BJ (cell line): ENCODE measurements around the gene SOX11. TPM values are rescaled to one million over a fixed set of nuclear protein-coding genes. Genes with fewer than 3 reads are reported as not detected.

Source experiments
- CTCF ChIA-PET: fragments of 350-600 bp; formaldehyde crosslinking; extraction: SDS; loops from one replicate; lab custom pipeline; 2021; ENCODE audit warnings: antibody characterized with exemption, inconsistent platforms; lab: Yijun Ruan, JAX
- POLR2A ChIA-PET: fragments of 300-600 bp; sonication (Branson Sonifier 250); formaldehyde crosslinking; extraction: SDS; loops from one replicate; lab custom pipeline; 2021; ENCODE audit warnings: antibody characterized with exemption; lab: Charles Lee
- DNase-seq: peaks from one replicate; pipeline ENCODE4 v3.0.0-alpha.2; 2011; ENCODE audit warnings: low read depth
- H3K27me3 ChIP-seq: 2 replicates; pipeline ENCODE4 v1.6.0; 2011; ENCODE audit warnings: low read length; ENCODE audit not compliant: control insufficient read depth, insufficient read depth
- H3K36me3 ChIP-seq: 2 replicates; pipeline ENCODE4 v1.5.1; 2011; ENCODE audit warnings: low read length; ENCODE audit not compliant: control insufficient read depth, insufficient read depth
- H3K4me3 ChIP-seq: 2 replicates; pipeline ENCODE4 v1.5.1; 2011; ENCODE audit warnings: low read depth, mild to moderate bottlenecking, control low read depth, low read length
- CTCF ChIP-seq: IDR thresholded peaks from 2 replicates; pipeline ENCODE4 v1.5.1; 2011; ENCODE audit warnings: low read depth, mild to moderate bottlenecking, control low read depth, inconsistent platforms, low read length, moderate library complexity; ENCODE audit not compliant: insufficient read depth
- polyA plus RNA-seq: library from polyadenylated mRNA; depleted of rRNA; stranded (reverse); fragments of >200 nt; gene quantifications from 2 replicates; pipeline ENCODE4 v1.2.3, GENCODE V29; 2011

The SOX11 gene
- polyA plus RNA-seq, 1 experiment, result 0.40 TPM

- POLR2A ChIA-PET, result no interaction called here
- H3K27me3 ChIP-seq, result no peaks in the 10 kb centered on the region
- CTCF ChIA-PET, result no interaction called here
- no peak overlapping the region for H3K4me3 ChIP-seq
- no peak for TF ChIP-seq CTCF
- no peak for DNase-seq
- no peaks in the 10 kb centered on the region for H3K36me3 ChIP-seq
Observed at GRCh38 chr2:5686068-5686467, 6.1 kb upstream of the SOX11 start.

- POLR2A ChIA-PET, result no interaction called here
- no peak overlapping the region for H3K4me3 ChIP-seq
- DNase-seq, result no peak
- no peaks in the 10 kb centered on the region for H3K36me3 ChIP-seq
- CTCF ChIA-PET, result no interaction called here
- TF ChIP-seq CTCF, result no peak
- H3K27me3 ChIP-seq, result no peaks in the 10 kb centered on the region
Observed at GRCh38 chr2:5686536-5686935, 5.6 kb upstream of the SOX11 start.

- H3K36me3 ChIP-seq, result no peaks in the 10 kb centered on the region
- DNase-seq, result no peak
- CTCF ChIA-PET, result interaction anchor here (0.9 kb wide), 1 partner anchor 11 kb away, joined by 3 read pairs; no protein-coding TSS in a partner anchor
- H3K4me3 ChIP-seq, result no peak overlapping the region
- POLR2A ChIA-PET, result no interaction called here
- H3K27me3 ChIP-seq, result no peaks in the 10 kb centered on the region
- no peak for TF ChIP-seq CTCF
Observed at GRCh38 chr2:5689750-5690149, 2.4 kb upstream of the SOX11 start.

GRCh38 chr2:5690286-5690685 lies 1.9 kb upstream of the SOX11 start:
- Histone ChIP-seq H3K36me3 (no peaks in the 10 kb centered on the region), H3K4me3 (no peak overlapping the region), H3K27me3 (no peaks in the 10 kb centered on the region)
- CTCF ChIA-PET, result interaction anchor here (0.9 kb wide), 1 partner anchor 11 kb away, joined by 3 read pairs; no protein-coding TSS in a partner anchor
- POLR2A ChIA-PET, result no interaction called here
- no peak for DNase-seq
- no peak for TF ChIP-seq CTCF

GRCh38 chr2:5690718-5691220 lies 1.4 kb upstream of the SOX11 start:
- ChIA-PET POLR2A (no interaction called here), CTCF (no interaction called here)
- Histone ChIP-seq H3K27me3 (no peaks in the 10 kb centered on the region), H3K36me3 (no peaks in the 10 kb centered on the region), H3K4me3 (peak overlapping the region; percentile 64)
- DNase-seq, result no peak
- no peak for TF ChIP-seq CTCF
